RWPE2 (cell line): ENCODE data around the gene TOM1L2.

Experiments used
- ATAC-seq: fragments of 200-7000 bp; cut with Tn5 transposase; 3 replicates; pipeline ENCODE4 v1.9.1; 2021; ENCODE audit warnings: low read depth
- DNase-seq: peaks from one replicate; pipeline ENCODE4 v3.0.0-alpha.2; 2020; ENCODE audit warnings: low spot score
- H3K27ac ChIP-seq: fragments of 450-650 bp; 2 replicates; pipeline ENCODE4 v1.5.1; 2017; ENCODE audit warnings: mild to moderate bottlenecking; ENCODE audit not compliant: poor library complexity, severe bottlenecking
- H3K27me3 ChIP-seq: fragments of 250-450 bp; sonication (Bioruptor Pico); 2 replicates; pipeline ENCODE4 v1.5.1; 2021; ENCODE audit warnings: mild to moderate bottlenecking, moderate library complexity; ENCODE audit not compliant: insufficient read depth, poor library complexity, severe bottlenecking
- H3K36me3 ChIP-seq: fragments of 250-450 bp; sonication (Bioruptor Pico); 2 replicates; pipeline ENCODE4 v1.5.1; 2020; ENCODE audit warnings: low read depth, mild to moderate bottlenecking, moderate library complexity
- H3K4me1 ChIP-seq: fragments of 250-450 bp; sonication (Bioruptor Pico); 2 replicates; pipeline ENCODE4 v1.5.1; 2021; ENCODE audit warnings: mild to moderate bottlenecking, moderate library complexity; ENCODE audit not compliant: insufficient read depth, poor library complexity, severe bottlenecking
- H3K4me3 ChIP-seq: fragments of 250-450 bp; sonication (Bioruptor Pico); 2 replicates; pipeline ENCODE4 v1.5.1; 2021; ENCODE audit warnings: mild to moderate bottlenecking, moderate library complexity; ENCODE audit not compliant: severe bottlenecking
- H3K9me3 ChIP-seq: fragments of 250-450 bp; sonication (Bioruptor Pico); 2 replicates; pipeline ENCODE4 v1.5.1; 2021; ENCODE audit warnings: mild to moderate bottlenecking, moderate library complexity; ENCODE audit not compliant: severe bottlenecking
- CTCF ChIP-seq: fragments of 450-650 bp; IDR thresholded peaks from one replicate; pipeline ENCODE4 v1.5.1; 2017; ENCODE audit warnings: mild to moderate bottlenecking, moderate library complexity; ENCODE audit not compliant: poor library complexity, severe bottlenecking

The TOM1L2 gene

GRCh38 chr17:18009609-18010420, 37.6 kb upstream of the TOM1L2 start:
- no peaks in the 10 kb centered on the region for H3K9me3 ChIP-seq
- DNase-seq: no peak
- no peak for TF ChIP-seq CTCF
- no peaks in the 10 kb centered on the region for H3K27me3 ChIP-seq
- peak overlapping the region; percentile 47 for H3K27ac ChIP-seq
- no peak overlapping the region for H3K4me3 ChIP-seq
- ATAC-seq: no peak
- H3K4me1 ChIP-seq: peaks cover 5% of the 10 kb centered on the region
- no peaks in the 10 kb centered on the region for H3K36me3 ChIP-seq

- Histone ChIP-seq H3K4me3 (no peak overlapping the region), H3K27ac (peak overlapping the region; percentile 47), H3K9me3 (no peaks in the 10 kb centered on the region), H3K4me1 (peaks cover 5% of the 10 kb centered on the region), H3K27me3 (no peaks in the 10 kb centered on the region), H3K36me3 (no peaks in the 10 kb centered on the region)
- DNase-seq: no peak
- peak; percentile 87 for ATAC-seq
- no peak for TF ChIP-seq CTCF
Measured at GRCh38 chr17:18008496-18009268, 36.5 kb upstream of the TOM1L2 start.

GRCh38 chr17:18006495-18007239, 34.5 kb upstream of the TOM1L2 start:
- H3K9me3 ChIP-seq: no peaks in the 10 kb centered on the region
- H3K4me1 ChIP-seq: peaks cover 5% of the 10 kb centered on the region
- H3K4me3 ChIP-seq: no peak overlapping the region
- no peak for TF ChIP-seq CTCF
- H3K27me3 ChIP-seq: no peaks in the 10 kb centered on the region
- ATAC-seq (no peak), DNase-seq (no peak)
- H3K36me3 ChIP-seq: no peaks in the 10 kb centered on the region
- no peak overlapping the region for H3K27ac ChIP-seq

GRCh38 chr17:18005496-18005895, 33.3 kb upstream of the TOM1L2 start:
- H3K27me3 ChIP-seq: no peaks in the 10 kb centered on the region
- no peaks in the 10 kb centered on the region for H3K36me3 ChIP-seq
- H3K9me3 ChIP-seq: no peaks in the 10 kb centered on the region
- H3K4me3 ChIP-seq: no peak overlapping the region
- no peak for ATAC-seq
- TF ChIP-seq CTCF: no peak
- no peak overlapping the region for H3K27ac ChIP-seq
- H3K4me1 ChIP-seq: peaks cover 5% of the 10 kb centered on the region
- no peak for DNase-seq
